Kidney capillary endothelial cell (primary cell): ENCODE measurements around the gene WSCD1.

Experiments used
- DNase-seq: peaks from one replicate; pipeline ENCODE4 v3.0.0-alpha.2; 2018; ENCODE audit warnings: low spot score

The WSCD1 gene

GRCh38 chr17:6108382-6108781 lies 38.2 kb downstream of the WSCD1 start:
- no peak for DNase-seq

GRCh38 chr17:6108987-6109386 lies 38.8 kb downstream of the WSCD1 start:
- no peak for DNase-seq

- DNase-seq = no peak
Observed at GRCh38 chr17:6109536-6109935, 39.4 kb downstream of the WSCD1 start.

- no peak for DNase-seq
Observed at GRCh38 chr17:6110088-6110487, 39.9 kb downstream of the WSCD1 start.

- DNase-seq = peak; percentile 70
Observed at GRCh38 chr17:6110592-6110991, 40.4 kb downstream of the WSCD1 start.

GRCh38 chr17:6120351-6120750 lies 50.2 kb downstream of the WSCD1 start:
- no peak for DNase-seq

GRCh38 chr17:6124856-6125255 lies 54.7 kb downstream of the WSCD1 start:
- DNase-seq = no peak

- no peak for DNase-seq
Observed at GRCh38 chr17:6126768-6127167, 56.6 kb downstream of the WSCD1 start.

- DNase-seq = no peak
Observed at GRCh38 chr17:6134721-6135120, 64.5 kb downstream of the WSCD1 start.

- no peak for DNase-seq
Observed at GRCh38 chr17:6135236-6135635, 65.1 kb downstream of the WSCD1 start.

GRCh38 chr17:6135996-6136395 lies 65.8 kb downstream of the WSCD1 start:
- DNase-seq = no peak

- DNase-seq = no peak
Observed at GRCh38 chr17:6137716-6138502, 67.7 kb downstream of the WSCD1 start.

GRCh38 chr17:6138761-6139446 lies 68.7 kb downstream of the WSCD1 start:
- DNase-seq = no peak

- no peak for DNase-seq
Observed at GRCh38 chr17:6139447-6139832, 69.3 kb downstream of the WSCD1 start.

GRCh38 chr17:6140188-6140587 lies 70.0 kb downstream of the WSCD1 start:
- no peak for DNase-seq

GRCh38 chr17:6140728-6141330 lies 70.7 kb downstream of the WSCD1 start:
- DNase-seq = no peak

- no peak for DNase-seq
Observed at GRCh38 chr17:6142701-6143100, 72.5 kb downstream of the WSCD1 start.

- no peak for DNase-seq
Observed at GRCh38 chr17:6145946-6146345, 75.8 kb downstream of the WSCD1 start.

- DNase-seq = no peak
Observed at GRCh38 chr17:6147042-6147441, 76.9 kb downstream of the WSCD1 start.

- no peak for DNase-seq
Observed at GRCh38 chr17:6153375-6153774, 83.2 kb downstream of the WSCD1 start.

GRCh38 chr17:6157716-6158115 lies 87.5 kb downstream of the WSCD1 start:
- DNase-seq = no peak

- DNase-seq = no peak
Observed at GRCh38 chr17:6159541-6160231, 89.5 kb downstream of the WSCD1 start.

GRCh38 chr17:6160232-6160555 lies 90.0 kb downstream of the WSCD1 start:
- no peak for DNase-seq
